HepG2 (cell line): Measurements from ENCODE around the gene INTS3. TPM values are rescaled to one million over a fixed set of nuclear protein-coding genes. Genes with fewer than 3 reads are reported as not detected.

Experiments used
- ATAC-seq: fragments of 200-7000 bp; cut with Tn5 transposase; 3 replicates; pipeline ENCODE4 v1.9.1; 2020; ENCODE audit warnings: mild to moderate bottlenecking, moderate library complexity
- BruUV-seq: library from RNA; stranded (reverse); fragments of 400-500 nt; replicated peaks from 2 replicates; lab custom pipeline; 2021; lab: Mats Ljungman, UMichigan
- CTCF ChIA-PET: fragments of 300-600 bp; formaldehyde crosslinking; extraction: SDS; loops from one replicate; lab custom pipeline; 2021; ENCODE audit warnings: low total read pairs, inconsistent platforms, low intra/inter-chr PET ratio; lab: Yijun Ruan, JAX
- POLR2A ChIA-PET: fragments of 350-600 bp; sonication (Branson Sonifier 250); formaldehyde crosslinking; loops from one replicate; lab custom pipeline; 2020; ENCODE audit warnings: antibody characterized with exemption, inconsistent platforms; lab: Yijun Ruan, JAX
- DNase-seq: peaks from one replicate; pipeline ENCODE4 v3.0.0-alpha.2; 2015; ENCODE audit warnings: low spot score
- FAIRE-seq: peaks from 3 replicates; lab custom pipeline; 2011; peaks lifted over from hg19 to GRCh38; lab: Jason Lieb, UNC
- H2AFZ ChIP-seq: one replicate; pipeline ENCODE4 v1.6.1; 2011; ENCODE audit warnings: low read length, inconsistent platforms
- H3K27ac ChIP-seq: fragments of 300-600 bp; 3 replicates; pipeline ENCODE4 v1.8.0; 2011; ENCODE audit warnings: mixed run types, mild to moderate bottlenecking, mixed read lengths, low read length, inconsistent platforms; ENCODE audit not compliant: insufficient read depth; ENCODE audit errors: extremely low read length
- H3K27me3 ChIP-seq, 2 experiments: fragments of 200-600 bp in 1 of 2; 2 replicates in 1 of 2; 3 replicates in 1 of 2; pipeline versions ENCODE4 v1.6.0 to v1.8.0; 2011; ENCODE audit warnings: low read length in 2 of 2, mild to moderate bottlenecking in 2 of 2, moderate library complexity in 2 of 2, inconsistent platforms in 1 of 2; ENCODE audit not compliant: insufficient read depth in 2 of 2, control insufficient read depth in 1 of 2
- H3K36me3 ChIP-seq, 2 experiments: fragments of 200-600 bp in 1 of 2; replicated peaks in 1 of 2; 2 replicates in 1 of 2; 3 replicates in 1 of 2; pipeline versions ENCODE4 v1.5.1 to v1.8.0; 2011; ENCODE audit warnings: low read length in 2 of 2, inconsistent platforms in 1 of 2; ENCODE audit not compliant: insufficient read depth in 2 of 2, control insufficient read depth in 1 of 2
- H3K4me1 ChIP-seq: 2 replicates; pipeline ENCODE4 v1.5.1; 2012; ENCODE audit warnings: low read length, inconsistent platforms; ENCODE audit not compliant: insufficient read depth
- H3K4me2 ChIP-seq: 2 replicates; pipeline ENCODE4 v1.6.0; 2011; ENCODE audit warnings: low read depth, low read length, inconsistent platforms
- H3K4me3 ChIP-seq, 3 experiments: fragments of 200-600 bp in 1 of 3; sonication (generic), shearing (Covaris generic) in 1 of 3; replicated peaks in 1 of 3; 2 replicates each; pipeline ENCODE4 v1.5.1; 2011 to 2016; ENCODE audit warnings: low read length in 3 of 3, inconsistent platforms in 2 of 3, low read depth in 2 of 3, mild to moderate bottlenecking in 2 of 3, control low read depth in 1 of 3, mixed read lengths in 1 of 3; ENCODE audit not compliant: insufficient read depth in 1 of 3
- H3K79me2 ChIP-seq: one replicate; pipeline ENCODE4 v1.6.1; 2011; ENCODE audit warnings: low read length, inconsistent platforms; ENCODE audit not compliant: insufficient read depth
- H3K9ac ChIP-seq: 2 replicates; pipeline ENCODE4 v1.6.0; 2011; ENCODE audit warnings: mild to moderate bottlenecking, low read depth, low read length, inconsistent platforms; ENCODE audit not compliant: insufficient read depth
- H3K9me3 ChIP-seq: 2 replicates; pipeline ENCODE4 v1.5.1; 2012; ENCODE audit warnings: mild to moderate bottlenecking, low read length
- H4K20me1 ChIP-seq: 2 replicates; pipeline ENCODE4 v1.6.0; 2011; ENCODE audit warnings: inconsistent platforms, mild to moderate bottlenecking, low read length, moderate library complexity; ENCODE audit not compliant: insufficient read depth
- CREM ChIP-seq, 2 experiments: sonication (generic) in 1 of 2; formaldehyde crosslinking in 1 of 2; IDR thresholded peaks; 2 replicates each; pipeline versions ENCODE4 v1.4.0 to v1.6.1; 2016 to 2020; ENCODE audit warnings: antibody characterized with exemption in 1 of 2, mild to moderate bottlenecking in 1 of 2, missing genetic modification reagents in 1 of 2
- FOSL2 ChIP-seq: sonication (generic); formaldehyde crosslinking; IDR thresholded peaks from 2 replicates; pipeline ENCODE4 v1.4.0; 2020; ENCODE audit warnings: missing genetic modification reagents
- HCFC1 ChIP-seq: fragments of 150-350 bp; IDR thresholded peaks from 2 replicates; pipeline ENCODE4 v1.6.1; 2014; ENCODE audit warnings: low read depth, low read length
- LCORL ChIP-seq, 2 experiments: fragments of 450-650 bp in 1 of 2; sonication (generic) in 1 of 2; formaldehyde crosslinking in 1 of 2; IDR thresholded peaks; 2 replicates each; pipeline versions ENCODE4 v1.5.0 to v1.6.1; 2017 to 2020; ENCODE audit warnings: antibody characterized with exemption in 1 of 2, missing genetic modification reagents in 1 of 2
- NFYC ChIP-seq: IDR thresholded peaks from 2 replicates; pipeline ENCODE4 v1.6.1; 2016; ENCODE audit warnings: missing genetic modification reagents, missing compliant biosample characterization
- POLR2A ChIP-seq, 2 experiments: IDR thresholded peaks; 2 replicates each; pipeline ENCODE4 v1.6.1; 2011; ENCODE audit warnings: low read depth in 2 of 2, low read length in 2 of 2, mild to moderate bottlenecking in 1 of 2, moderate library complexity in 1 of 2; ENCODE audit not compliant: insufficient read depth in 1 of 2
- TEAD3 ChIP-seq: optimal IDR thresholded peaks from 2 replicates; pipeline ENCODE3; 2016; ENCODE audit warnings: borderline replicate concordance
- TFAP4 ChIP-seq: sonication (generic); IDR thresholded peaks from 2 replicates; pipeline ENCODE4 v1.6.1; 2016; ENCODE audit warnings: low read depth, borderline replicate concordance
- ZBTB33 ChIP-seq: sonication (generic); formaldehyde crosslinking; IDR thresholded peaks from 2 replicates; pipeline ENCODE4 v1.4.0; 2020; ENCODE audit warnings: missing genetic modification reagents
- ZMYM4 ChIP-seq: sonication (generic); formaldehyde crosslinking; IDR thresholded peaks from 2 replicates; pipeline ENCODE4 v1.8.1; 2023; ENCODE audit warnings: mild to moderate bottlenecking, missing genetic modification reagents
- WGBS: methylation state at CpG from one replicate; pipeline ENCODE4 v1.1.6; 2017; ENCODE audit warnings: low lambda C conversion rate; 5-methylcytosine and 5-hydroxymethylcytosine counted together
- in situ Hi-C: cut with HindIII; loops from 2 replicates; pipeline ENCODE4 v1.10.0; 2017; ENCODE audit warnings: low pct_unique_long_range_greater_than_20kb; ENCODE audit not compliant: extremely low pct_ligation_motif_present
- intact Hi-C: fragments of 100-400 bp; cut with micrococcal nuclease; formaldehyde crosslinking; loops from one replicate; pipeline ENCODE4 v1.10.0; 2022; ENCODE audit not compliant: unreplicated experiment
- polyA plus RNA-seq, 8 experiments: library from polyadenylated mRNA; depleted of rRNA in 3 of 8; stranded (reverse) in 7 of 8; unstranded in 1 of 8; fragments of >200 nt; fragmentation: Illumina TruSeq in 4 of 8; extraction: Trizol in 4 of 8; gene quantifications; 2 replicates each; pipeline versions ENCODE4 v1.2.1 to v1.2.3, GENCODE V29; 2011 to 2016; ENCODE audit warnings: low read depth in 4 of 8, missing spikeins in 1 of 8, mixed read lengths in 1 of 8; ENCODE audit not compliant: insufficient read depth in 1 of 8
- total RNA-seq, 5 experiments: library from RNA; depleted of rRNA; stranded (reverse); fragments of >200 nt; fragmentation: Illumina TruSeq; extraction: Trizol; gene quantifications; 2 replicates each; pipeline ENCODE4 v1.2.3, GENCODE V29; 2016; ENCODE audit warnings: low read depth in 1 of 5
- TF ChIP-seq, protein P1 (sequence below): sonication (generic); formaldehyde crosslinking; IDR thresholded peaks from 2 replicates; pipeline ENCODE4 v1.4.0; 2020; ENCODE audit warnings: missing genetic modification reagents

The INTS3 gene
- total and polyA plus RNA-seq, 2 of the 13 experiments (the other 11 are each of a cell fraction or from before 2014, with no cell fraction given): 17.2 to 27.2 TPM

DNA sequence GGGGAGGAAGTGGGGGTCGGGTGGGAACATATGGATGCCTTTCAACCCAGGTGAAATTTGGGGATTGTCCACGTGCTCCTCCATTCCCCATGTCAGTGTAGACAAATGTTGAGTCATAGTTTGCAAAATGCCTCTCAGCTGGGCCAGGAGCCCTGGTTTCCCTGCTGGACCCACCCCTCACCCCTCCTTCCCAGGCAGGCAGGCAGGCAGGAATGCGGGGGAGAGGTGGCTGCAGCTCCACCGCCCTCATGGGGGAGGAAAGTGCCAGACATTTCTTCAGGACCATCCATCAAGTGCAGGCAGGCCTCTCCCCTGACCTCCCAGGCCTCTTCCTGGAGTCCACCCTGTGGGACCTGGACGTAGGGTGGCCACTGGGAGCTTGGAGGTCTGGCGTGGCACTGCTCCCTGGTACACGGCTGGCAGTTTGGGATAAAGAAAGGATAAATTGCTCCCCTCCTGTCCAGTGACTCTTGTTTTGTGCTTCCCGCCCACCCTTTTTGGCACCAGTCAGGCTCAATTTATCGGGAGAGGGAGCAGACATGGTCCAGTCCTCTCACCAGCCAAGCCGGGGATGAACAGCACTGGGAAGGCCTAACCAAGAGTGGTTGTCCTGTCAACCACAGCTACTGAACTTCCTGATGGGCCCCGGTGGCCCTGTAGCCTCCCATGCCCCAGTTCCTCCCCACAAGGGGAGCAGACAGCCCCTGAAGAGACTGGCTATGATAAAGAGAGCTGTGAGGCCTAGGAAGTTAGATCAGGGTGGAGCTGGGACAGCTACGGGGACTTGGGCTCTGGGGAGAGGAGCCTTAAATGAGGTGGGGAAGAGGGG, 30.4 kb upstream of the INTS3 start:
- Histone ChIP-seq H3K4me1 (peaks cover 17% of the 10 kb centered on the region), H3K9me3 (no peaks in the 10 kb centered on the region), H3K79me2 (no peaks in the 10 kb centered on the region), H3K36me3 (no peaks in the 10 kb centered on the region), H3K27me3 (peaks cover 0 to 2% of the 10 kb centered on the region in 2 experiments; a peak in 3 of 5 replicates), H4K20me1 (no peaks in the 10 kb centered on the region), H3K27ac (no peak overlapping the region), H2AFZ (no peak overlapping the region), H3K9ac (no peak overlapping the region), H3K4me2 (peak overlapping the region; percentile 20; the same call in 1 of the 2 replicates), H3K4me3 (no peak overlapping the region; a peak in 1 of 6 replicates)
- intact Hi-C loops: no loop called here
- peak; percentile 55 for ATAC-seq
- TF ChIP-seq CREM (IDR thresholded peaks at IDR 0.05) (no peak), CREM (CRISPR knock-in tag; IDR thresholded peaks at IDR 0.05) (no peak), HCFC1 (no peak), TEAD3 (CRISPR knock-in tag) (peak; percentile 61), ZBTB33 (CRISPR knock-in tag) (no peak), ZMYM4 (CRISPR knock-in tag) (no peak), TFAP4 (peak; percentile 65; the same call in 1 of the 2 replicates), NFYC (no peak), POLR2A (IDR thresholded peaks at IDR 0.05; ENCODE audit: insufficient read depth in 1 of 2, low read depth in 2 of 2, low read length in 2 of 2) (no peak), FOSL2 (peak; percentile 78), LCORL (IDR thresholded peaks at IDR 0.05) (no peak), LCORL (CRISPR knock-in tag; IDR thresholded peaks at IDR 0.05) (peak; percentile 61; the same call in 1 of the 2 replicates)
- TF ChIP-seq, protein P1, sequence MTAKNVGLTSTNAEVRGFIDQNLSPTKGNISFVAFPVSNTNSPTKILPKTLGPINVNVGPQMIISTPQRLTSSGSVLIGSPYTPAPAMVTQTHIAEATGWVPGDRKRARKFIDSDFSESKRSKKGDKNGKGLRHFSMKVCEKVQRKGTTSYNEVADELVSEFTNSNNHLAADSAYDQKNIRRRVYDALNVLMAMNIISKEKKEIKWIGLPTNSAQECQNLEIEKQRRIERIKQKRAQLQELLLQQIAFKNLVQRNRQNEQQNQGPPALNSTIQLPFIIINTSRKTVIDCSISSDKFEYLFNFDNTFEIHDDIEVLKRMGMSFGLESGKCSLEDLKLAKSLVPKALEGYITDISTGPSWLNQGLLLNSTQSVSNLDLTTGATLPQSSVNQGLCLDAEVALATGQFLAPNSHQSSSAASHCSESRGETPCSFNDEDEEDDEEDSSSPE (CRISPR knock-in tag): no peak
- peak; percentile 27 for DNase-seq
- no TSS peak for BruUV-seq
- in situ Hi-C loops: no loop called here
- POLR2A ChIA-PET: interaction anchor here (1.3 kb wide), 1 partner anchor 30 kb away, joined by 3 read pairs; the partner anchor contains the start of gene INTS3
- no peak for FAIRE-seq
- WGBS: 37% methylated on average over 12 of the region's 12 CpGs
- CTCF ChIA-PET: no interaction called here
